NOMO-1 treated with dmso at 0.1 percent for 144 hours (cell line): ENCODE results near the gene PVALEF.

Experiments used
- DNase-seq: peaks from one replicate; lab custom pipeline; 2025; ENCODE audit not compliant: unreplicated experiment; lab: John Stamatoyannopoulos, UW

The PVALEF gene

DNA sequence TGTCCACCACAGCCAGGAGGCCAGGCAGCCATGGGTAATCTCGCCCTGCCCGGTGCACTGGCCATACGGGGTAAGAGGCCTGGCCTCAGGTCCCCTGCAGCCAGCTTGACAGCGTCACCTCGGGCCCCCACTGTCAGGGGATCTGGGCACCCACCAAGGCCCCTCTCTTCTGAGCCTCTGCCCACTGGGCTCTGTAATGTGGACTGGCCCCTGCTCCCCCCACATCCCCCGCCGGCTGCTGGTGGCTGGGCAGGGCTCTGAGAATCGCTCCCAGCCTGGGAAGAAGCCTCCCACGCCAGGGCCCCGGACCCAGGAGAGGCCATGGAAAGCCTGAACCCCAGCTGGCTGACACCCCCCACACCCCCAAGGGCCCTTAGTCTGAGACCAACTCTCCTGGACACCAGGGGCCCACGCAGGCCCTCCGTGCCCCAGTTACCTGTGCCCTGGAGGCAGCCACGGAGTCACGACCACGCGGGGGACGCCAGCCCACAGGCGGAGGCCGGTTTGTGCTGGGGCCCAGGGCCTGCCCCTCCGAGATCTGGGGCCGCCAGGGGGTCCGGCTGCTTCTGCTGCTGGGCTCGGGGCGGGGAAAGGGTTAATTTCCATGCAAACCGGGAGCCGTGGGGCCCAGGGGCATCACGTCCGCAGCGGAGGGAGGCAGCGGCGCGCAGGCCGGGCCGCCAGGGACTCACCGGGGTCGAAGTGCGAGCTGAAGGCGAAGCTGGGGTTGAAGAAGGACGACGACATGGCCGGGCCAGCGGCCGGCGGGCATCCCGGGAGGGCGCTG, at the start of gene PVALEF:
Gene PVALEF, plus strand, starts transcription at position 262 of the 787 bp plus-strand sequence. CDS start 15,720 bp downstream, outside the sequence.
- DNase-seq = no peak

DNA sequence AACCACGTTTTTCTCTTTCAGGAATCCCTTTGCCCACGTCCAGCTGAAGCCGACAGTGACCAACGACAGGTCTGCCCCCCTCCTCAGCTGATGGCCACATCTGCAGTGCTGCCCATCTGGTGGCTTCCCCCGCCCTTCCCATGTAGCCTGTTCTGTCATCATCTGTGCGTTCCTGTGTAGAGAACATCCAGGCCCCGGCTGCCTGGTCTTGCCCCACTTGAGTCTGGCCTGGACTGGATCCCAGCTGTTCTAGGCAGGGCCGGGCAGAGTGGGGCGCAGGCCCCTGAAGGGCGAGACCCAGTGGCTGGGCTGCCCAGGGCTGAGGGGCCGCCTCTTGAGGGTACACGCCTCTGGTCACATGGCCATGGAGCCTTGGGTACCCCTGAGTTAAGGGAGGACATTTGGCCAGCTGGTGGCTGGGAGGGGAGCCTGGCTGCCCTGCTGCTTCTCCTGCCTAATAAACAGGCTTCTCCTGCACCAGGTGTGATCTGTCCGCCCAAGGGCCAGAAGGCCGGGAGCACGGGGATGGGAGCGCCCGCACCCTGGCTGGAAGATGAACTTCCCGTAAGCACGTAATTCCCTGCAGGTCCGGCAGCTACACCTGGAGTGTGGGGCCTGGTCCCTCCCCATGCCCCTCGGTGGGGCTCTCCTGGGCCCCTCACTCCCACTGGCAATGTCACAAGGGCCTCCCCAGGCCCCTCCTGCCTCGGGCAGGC, 49.4 kb upstream of the PVALEF start:
- no peak for DNase-seq

DNA sequence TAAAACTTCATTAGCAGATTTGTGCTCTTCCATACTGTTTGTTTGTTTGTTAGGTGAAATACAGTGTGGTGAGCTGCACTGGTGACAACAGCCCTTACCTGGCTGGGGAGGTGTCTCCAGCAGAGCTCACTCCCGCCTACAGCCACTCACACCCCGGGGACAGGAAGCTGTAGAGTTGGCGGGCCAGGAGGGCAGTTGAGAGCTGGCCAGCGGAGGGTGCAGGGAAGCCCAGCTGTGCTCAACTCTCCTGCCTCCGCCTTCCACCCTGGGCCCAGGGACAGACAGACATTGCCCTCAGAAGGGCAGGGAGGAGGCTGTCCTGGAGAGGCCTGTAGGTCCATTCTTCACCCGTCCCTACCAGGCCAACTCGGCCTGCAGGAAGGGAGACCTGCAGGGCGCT, 48.6 kb upstream of the PVALEF start:
- no peak for DNase-seq

DNA sequence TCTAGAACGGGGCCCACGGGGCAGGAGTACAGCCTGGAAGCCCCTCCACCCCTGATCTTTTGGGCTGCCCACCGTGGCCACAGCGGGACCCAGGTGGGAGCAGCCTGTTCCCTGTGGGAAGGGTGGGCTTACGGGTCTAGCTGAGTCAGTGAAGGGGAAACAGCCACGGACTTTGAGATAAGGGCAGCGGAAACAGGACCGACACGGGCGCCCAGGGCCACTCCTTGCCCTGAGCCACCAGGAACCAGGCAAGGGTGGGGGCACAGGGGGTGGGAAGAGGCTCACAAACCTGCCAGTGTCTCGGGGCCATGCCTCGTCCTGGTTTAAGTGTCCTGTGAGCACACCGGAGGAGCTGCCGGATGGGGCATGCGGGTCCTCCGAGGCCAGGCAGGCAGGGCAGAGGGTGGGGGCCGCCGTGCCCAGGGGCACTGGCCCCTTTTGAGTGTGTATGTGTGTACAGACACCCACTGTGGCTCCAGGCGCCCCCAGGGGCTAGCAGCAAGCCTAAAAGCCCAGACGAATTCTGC, 47.6 kb upstream of the PVALEF start:
- DNase-seq = no peak

DNA sequence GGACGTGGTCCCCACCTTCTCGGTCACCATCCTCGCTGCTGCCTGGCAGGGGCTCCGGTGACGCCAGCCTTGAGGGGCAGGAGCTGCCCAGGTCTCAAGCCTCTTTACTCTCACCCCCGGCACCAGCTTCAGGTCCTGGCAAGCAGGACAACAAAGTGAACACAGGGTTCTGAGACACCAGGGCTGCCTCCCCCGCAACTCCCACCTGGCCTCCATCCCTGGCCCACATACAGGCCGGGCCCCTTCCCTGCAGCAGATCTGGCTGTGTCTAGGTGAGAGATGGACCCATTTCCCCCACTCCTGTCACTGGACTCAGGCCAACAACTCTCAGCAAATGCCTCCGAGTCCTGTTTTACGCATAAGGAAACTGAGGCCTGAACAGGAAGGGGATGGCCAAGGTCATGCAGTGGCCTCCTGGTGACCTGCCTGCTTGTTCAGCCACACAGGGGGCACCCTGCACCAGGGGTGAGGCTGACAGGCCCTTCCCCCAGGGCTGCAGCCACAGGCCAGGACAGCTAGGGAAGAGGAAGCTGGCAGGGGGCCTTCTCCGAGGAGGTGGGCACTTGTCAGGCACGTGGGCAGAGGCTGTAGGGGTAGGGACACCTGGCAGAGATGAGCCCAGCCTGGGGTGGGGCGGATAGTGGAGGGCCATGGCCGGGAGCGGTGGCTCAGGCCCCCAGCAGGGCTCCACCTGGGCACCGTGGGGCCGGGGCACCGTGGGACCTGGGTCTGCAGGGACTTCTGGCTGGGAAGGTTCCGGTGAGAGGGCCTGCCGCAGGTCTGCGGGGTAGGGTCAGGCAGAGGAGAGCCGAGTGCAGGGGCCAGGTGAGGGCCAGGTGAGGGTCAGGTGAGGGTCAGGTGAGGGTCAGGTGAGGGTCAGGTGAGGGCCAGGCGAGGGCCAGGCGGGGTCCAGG, 46.7 kb upstream of the PVALEF start:
- no peak for DNase-seq

DNA sequence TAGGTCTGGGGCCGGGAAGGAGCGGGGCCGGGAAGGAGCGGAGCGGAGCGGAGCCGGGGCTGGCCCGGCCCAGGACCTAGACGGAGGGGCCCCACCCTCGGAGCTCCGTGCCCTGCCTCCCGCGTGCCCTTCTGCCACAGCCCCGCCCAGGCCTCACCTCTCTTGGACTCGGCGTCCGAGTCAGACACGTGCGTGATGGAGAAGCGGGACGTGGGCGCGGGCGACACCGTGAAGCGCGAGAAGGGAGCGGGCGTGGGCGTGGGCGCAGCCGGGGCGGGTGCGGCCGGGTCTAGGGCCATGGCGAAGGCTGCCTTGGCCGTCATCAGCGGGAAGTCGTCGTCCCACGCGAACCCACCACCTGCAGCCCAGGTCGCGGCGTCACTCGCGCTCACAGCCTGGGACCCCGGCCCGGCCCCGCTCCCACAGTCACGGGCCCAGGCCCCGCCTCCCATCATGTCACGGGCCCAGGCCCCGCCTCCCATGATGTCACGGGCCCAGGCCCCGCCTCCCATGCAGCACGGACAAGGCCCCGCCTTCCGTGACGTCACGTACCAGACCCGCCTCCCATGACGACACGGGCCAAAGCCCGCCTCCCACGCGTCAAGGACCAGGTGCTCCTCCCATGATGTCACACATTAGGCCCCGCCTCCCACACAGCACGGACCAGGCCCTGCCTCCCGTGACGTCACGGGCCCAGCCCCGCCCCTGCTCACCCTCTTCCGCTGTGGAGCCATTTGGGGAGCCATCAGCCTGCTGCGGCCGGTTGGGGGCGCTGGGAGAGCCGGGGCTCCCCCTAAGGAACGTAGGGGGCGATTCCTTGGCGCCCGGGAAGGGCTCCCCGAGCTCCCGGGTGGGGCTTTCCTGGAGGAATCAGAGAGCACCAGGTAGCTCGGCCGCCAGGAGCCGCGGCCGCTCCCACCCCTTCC, 45.8 kb upstream of the PVALEF start:
- no peak for DNase-seq

DNA sequence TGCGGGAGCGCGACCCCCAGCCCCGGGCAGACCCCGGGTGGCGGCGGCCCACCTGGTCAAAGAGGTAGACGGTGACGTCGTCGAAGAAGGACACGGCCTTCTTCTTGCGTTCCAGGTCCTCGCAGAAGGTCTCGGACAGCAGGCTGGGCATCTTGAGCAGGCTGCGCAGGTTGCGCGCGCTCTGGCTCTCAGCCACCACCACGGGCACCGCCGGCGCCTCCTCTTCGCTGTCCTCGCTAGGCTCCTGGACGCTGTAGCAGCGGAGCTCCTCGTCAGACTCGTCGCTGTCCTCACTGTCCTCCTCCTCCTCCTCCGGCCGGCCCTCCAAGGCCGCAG, 45.2 kb upstream of the PVALEF start:
- DNase-seq = no peak

DNA sequence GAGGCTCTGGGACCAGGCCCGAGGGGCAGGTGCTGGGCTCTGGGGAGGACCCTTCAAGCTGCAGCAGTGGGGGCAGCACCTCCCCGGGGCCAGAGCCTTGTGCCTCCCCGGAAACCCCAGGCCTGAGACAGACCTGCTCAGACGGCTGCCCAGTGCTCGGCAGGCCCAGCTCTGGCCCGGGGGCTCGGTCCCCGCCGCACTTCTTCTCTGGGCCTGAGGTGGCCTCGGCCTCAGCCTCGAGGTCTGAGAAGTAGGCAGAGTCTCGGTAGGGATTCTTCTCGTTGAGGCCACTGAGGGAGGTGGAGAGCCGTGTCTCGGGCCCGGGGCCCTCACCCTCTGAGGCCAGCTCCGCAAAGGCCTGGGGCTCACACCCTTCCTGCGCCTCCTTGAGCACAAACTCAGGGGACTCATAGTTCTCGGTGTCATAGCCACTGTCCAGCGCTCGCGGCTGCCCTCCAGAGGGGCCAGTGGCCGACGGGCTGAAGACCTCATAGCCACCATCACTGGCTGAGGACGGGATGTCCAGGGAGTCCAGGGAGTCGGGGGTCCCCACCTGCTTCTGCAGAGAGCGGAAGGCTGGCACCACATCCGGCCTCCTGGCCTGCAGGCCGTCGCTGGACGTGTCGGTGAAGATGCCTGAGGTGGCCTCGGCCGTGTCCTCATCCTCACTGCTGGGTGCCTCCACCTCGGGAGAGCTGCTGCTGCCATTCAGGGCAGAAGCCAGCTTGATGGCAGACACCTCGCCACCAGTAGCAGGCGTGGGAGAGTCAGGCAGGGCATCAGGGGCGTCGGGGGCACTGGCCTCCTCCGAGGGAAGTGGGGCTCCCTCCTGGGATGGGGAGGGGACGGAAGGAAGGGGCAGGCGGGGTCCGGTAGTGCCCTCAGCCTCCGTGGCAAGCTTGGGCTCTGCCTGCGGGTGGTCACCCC, 44.3 kb upstream of the PVALEF start:
- no peak for DNase-seq

DNA sequence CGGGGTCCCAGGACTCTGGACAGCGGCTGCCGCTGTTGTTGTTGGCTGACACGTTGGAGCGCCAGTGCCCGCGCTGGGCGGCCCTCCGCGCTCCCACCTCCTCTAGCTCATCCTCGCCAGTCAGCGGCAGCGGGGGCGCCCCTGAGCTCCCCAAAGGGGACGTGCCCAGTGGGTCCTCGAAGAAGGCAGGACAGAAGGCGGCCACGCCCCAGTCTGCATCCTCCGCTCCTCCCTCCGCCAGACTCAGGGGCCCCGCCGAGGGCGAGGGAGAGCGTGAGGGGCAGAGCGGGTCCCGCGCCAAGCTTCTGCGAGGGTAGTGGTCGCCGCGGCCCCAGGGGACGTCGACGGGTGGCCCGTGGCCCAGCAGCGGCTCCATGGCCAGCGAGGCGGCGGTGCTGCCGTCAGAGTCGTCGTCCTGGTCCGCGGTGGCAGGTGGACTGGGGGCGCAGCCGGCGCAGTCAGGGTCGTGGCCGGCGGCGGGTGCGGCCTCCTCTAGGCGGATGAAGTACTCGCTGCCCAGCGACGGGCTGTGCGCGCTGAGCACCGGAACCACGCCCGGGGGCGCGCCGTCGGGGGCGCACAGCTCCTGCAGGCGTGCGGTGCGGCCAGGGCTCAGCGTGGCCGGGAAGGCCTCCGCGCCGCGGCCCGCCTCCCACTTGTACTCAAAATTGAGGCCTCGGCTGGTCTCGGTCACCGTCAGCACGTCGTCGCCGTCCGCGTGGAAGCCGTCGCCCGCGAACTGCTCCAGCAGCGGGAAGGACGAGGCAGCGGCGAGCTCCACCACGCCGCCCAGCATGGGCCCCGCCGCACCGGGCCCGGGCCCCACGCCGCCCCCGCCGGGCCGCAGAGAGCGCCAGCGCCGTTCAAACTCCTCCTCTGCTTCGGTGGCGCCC, 43.2 kb upstream of the PVALEF start:
- DNase-seq = no peak

DNA sequence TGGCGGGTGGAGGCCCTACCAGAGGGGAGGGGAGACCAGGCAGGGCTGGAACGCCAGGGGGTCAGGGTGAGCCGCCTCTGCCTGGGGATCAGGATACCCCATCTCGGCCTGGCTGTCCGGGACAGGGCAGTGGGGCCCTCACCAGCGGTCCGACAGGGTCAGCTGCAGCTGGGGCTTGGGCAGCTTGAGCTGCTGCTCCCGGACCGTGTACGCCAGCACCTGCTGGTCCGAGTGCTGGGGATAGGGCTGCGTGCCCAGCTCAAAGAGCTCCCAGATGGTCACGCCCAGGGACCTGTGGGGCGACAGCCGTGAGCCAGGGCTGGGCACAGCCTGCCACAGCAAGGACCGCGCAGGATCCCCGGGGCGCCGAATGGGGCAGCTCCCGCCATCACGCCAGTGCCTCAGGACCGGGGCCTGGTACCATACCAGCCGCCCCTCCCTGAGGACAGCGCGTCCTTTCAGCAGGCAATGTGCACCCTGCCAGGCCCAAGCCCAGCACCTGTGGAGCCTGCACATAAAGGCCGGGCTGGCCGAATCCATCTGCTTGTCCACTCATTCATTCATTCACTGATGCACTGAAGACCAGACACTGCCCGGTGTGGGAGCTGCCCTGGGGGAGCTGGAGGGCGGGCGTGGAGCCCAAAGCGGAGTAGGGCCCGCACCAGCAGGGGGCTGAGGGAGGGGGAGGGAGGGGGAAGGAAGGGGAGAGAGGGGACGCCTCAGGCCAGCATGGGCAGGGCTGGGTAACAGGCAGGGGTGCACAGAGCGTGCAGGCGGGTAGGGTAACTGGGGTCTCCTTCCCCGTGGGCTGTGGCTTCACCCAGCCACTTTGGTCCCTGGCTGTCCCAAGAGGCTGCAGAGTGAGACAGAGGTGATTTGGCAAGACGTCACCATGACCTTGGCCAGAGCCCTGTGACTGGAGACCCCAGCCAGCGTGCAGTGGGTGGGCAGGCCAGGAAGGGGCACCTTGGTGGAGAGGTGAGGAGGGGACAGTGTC, 42.0 kb upstream of the PVALEF start:
- DNase-seq = no peak

DNA sequence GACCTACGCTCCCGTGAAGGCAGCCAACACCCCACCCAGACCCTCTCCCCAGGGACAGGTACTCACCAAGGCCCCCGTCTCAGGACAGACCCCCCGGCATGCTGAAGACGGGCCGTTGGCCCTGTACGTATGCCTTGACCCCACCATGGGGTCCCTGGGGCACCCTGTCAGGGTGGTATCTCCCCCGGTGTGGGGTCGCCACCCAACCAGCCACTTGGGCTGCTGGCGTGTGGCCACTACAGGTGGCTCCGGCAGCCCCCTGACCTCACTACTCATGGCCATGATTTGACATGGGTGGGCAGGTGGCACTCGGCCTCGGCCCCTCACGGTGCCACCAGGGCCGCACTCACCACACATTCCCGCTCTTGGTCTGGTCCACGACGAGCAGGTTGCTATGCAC, 40.9 kb upstream of the PVALEF start:
- DNase-seq = no peak

DNA sequence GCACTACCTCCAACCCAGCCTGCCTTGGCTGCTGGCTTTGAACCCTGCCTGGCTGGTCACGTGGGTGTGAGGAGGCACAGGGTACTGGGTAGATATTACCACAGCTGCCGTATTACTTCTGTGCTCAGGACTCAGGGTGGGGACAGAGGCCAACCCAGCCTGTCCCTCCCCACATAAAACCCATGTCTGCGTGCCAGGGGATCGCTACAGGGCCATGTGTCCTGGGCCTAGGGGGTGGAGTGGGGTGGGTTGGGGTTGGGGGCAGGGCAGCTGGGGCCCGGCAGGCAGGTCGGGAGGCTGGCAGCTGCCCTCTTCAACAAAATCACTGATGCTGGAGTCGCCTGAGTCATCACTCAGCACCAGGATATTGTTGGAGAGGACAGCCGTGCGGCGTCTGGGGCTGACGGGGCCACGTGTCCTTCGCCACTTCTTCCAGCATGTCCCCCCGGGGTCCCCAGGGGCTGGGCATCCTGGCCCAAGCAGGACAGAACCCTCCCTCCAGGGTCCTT, 39.7 kb upstream of the PVALEF start:
- no peak for DNase-seq

DNA sequence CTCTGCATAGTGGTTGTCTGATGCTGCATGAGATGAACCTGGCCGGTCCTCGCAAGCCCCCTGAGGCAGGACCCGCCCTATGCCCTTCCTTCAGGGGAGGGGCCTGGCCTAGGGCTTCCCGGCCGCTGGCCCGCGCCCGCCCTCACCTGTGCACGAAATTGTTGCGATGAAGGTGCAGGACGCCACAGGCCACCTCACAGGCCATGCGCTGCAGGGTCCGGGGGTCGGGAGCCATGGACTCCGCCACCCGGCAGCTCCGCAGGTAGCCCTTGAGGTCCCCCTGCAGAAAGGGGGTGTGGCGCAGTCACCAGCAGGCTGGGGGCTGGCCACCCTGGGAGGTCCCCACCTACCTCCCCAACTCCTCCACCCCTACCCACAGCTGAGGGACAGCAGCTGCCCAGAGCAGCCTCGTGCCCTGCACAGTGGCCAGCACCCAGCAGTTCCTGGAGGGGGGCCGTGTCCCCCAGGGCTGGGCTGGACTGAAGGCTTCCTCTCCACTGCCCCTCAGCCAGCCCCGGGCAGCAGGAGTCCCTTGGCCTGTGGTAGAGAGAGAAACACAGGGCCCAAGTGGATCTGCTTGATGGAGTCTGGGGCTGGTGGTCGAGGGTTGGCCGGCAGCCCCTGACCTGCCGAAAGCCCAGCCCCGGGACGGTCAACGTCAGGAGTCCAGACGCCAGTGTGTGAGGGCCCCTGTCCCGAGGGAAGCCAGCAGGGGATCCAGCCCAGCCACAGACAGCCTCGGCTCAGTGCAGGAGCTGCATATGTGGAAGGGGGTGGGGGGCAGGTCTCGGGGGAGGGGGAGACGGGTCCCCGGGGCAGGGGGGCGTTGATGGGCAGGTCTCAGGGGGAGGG, 38.8 kb upstream of the PVALEF start:
- no peak for DNase-seq

DNA sequence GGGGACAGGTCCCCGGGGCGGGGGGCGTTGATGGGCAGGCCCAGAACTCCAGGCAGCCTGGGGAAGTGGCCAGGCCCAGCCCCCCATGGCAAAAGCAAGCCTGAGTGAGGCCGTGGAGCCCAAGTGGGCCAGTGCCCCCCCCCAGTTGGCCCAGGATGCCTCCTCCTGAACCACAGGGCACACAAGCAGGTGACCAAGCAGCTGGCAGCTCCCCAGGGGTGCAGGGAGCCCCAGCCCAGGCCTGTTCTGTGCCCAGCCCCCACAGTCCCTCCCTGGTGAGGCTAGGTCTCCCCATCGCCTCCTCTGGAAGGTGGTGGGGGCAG, 38.2 kb upstream of the PVALEF start:
- DNase-seq = no peak

DNA sequence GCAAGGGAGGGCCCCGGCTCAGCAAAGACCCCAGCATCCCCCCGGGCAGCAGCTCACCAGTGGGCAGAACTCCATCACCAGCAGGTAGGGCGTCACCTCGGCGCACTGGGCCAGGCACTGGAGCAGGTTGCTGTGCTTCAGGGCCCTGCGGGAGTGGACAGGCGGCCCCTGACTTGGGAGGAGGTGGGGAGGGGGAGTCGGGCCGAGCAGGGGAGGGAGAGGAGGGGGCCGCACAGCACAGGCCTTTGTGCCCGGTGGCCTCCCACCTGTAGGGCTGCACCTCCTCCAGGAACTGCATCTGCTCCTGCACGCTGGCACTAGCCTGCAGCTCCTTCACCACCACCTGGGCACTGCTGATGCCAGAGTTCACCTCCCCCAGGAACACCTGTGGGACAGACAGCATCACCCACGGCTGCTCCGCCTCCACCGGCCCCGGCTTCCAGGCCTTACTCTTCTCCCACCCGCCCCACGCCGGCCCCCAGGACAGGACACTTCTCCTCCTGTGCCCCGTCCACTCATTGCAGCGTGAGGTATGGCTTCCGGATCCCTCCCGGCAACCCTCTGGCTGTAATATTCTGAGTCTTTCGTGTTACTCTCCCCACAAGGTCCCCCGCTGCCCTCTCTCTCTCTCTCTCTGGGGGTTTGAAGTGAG, 37.7 kb upstream of the PVALEF start:
- DNase-seq = no peak

DNA sequence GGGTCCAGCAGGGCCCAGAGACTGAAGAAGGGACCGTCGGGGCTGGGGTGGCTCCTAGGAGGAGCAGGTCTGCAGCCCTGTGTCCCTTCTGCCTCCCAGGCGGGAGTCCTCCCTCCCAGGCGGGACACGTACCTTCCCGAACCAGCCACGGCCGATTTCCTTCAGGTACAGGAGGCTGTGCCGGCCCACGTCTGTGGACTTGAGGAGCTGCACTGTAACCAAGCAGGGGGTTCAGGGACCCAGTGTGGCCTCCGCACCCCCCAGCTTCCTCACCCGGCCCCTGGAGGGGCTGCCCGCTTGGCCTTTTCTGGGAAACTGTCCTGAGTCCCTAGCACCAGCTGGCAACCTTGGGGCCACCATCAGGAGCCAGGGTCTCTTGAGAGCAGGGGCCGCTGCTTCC, 37.0 kb upstream of the PVALEF start:
- DNase-seq = no peak
